Neural progenitor cell (in vitro differentiated cells): ENCODE measurements around the gene METRNL.

Experiments
- CTCF ChIP-seq: fragments of 200-600 bp; sonication (generic); IDR thresholded peaks from 2 replicates; pipeline ENCODE4 v1.5.1; 2017; ENCODE audit warnings: antibody characterized with exemption, mild to moderate bottlenecking
- EZH2 ChIP-seq: fragments of 200-600 bp; sonication (generic); IDR thresholded peaks from 2 replicates; pipeline ENCODE4 v1.6.1; 2017; ENCODE audit warnings: antibody characterized with exemption, mild to moderate bottlenecking, moderate library complexity

- TF ChIP-seq EZH2 (no peak), CTCF (no peak)
Measured at GRCh38 chr17:83133302-83134121, 54.1 kb downstream of the METRNL start.
